ENCODE results near the gene CCDC73. TPM values are rescaled to one million over a fixed set of nuclear protein-coding genes. Genes with fewer than 3 reads are reported as not detected.
"Not testable (repeated sequence)": the region's sequence is repeated elsewhere in the genome, so short reads cannot be mapped to it uniquely, and the experiment has no call there.

Gene CCDC73
- total and polyA plus RNA-seq, 11 donors: 0.01 TPM; not detected in 10

- Histone ChIP-seq H3K4me1 (no peaks in the 10 kb centered on the region), H3K27me3 (no peaks in the 10 kb centered on the region), H3K9me3 (no peaks in the 10 kb centered on the region), H3K36me3 (no peaks in the 10 kb centered on the region), H3K27ac (no peak overlapping the region), H3K4me3 (no peak overlapping the region)
- TF ChIP-seq CTCF (IDR thresholded peaks at IDR 0.05) (no peak), POLR2A (IDR thresholded peaks at IDR 0.05) (no peak)
- no peak for ATAC-seq
- DNase-seq: no peak
- WGBS, 4 donors: 28 to 36% (median 34%) methylated on average over 3 of the region's 3 CpGs
- intact Hi-C loops (cut with DNase I): no loop called here
Measured at GRCh38 chr11:32723332-32723731, 71.1 kb downstream of the CCDC73 start.

GRCh38 chr11:32722255-32722654 is 72.2 kb downstream of the CCDC73 start:
- H3K9me3 ChIP-seq: no peaks in the 10 kb centered on the region

DNA sequence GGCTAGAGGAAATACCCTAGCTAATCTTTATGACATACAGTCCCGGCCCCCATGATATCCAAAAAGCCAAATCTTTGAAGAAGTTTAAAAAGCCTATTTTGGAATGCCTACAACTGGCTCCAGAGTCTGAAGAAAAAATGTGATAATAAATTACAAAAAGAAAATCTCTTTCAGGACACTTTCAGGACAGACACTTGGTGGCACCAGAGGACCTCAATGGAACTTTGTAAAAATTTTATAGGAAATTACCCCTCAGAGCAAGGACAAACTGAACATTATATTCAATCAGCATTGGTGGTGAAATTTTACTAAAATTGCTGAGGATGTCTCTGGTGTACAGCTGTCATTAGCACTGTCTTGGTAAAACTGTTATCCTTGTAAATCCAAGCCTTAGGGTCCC is 81.0 kb downstream of the CCDC73 start:
- Histone ChIP-seq H3K4me3 (no peak overlapping the region), H3K27ac (no peak overlapping the region), H3K9me3 (no peaks in the 10 kb centered on the region), H3K36me3 (no peaks in the 10 kb centered on the region), H3K4me1 (no peaks in the 10 kb centered on the region), H3K27me3 (peaks cover 0 to 5% (median 0%) of the 10 kb centered on the region in 9 donors)
- ATAC-seq (no peak), DNase-seq (no peak)
- no peak for TF ChIP-seq POLR2A (IDR thresholded peaks at IDR 0.05)
- peak in 5 of 12 donors; percentile 23 to 41 (median 27) for TF ChIP-seq CTCF (IDR thresholded peaks at IDR 0.05)
- WGBS, 4 donors: 19 to 23% (median 21%) methylated on average over 1 of the region's 1 CpG
- intact Hi-C loops (cut with DNase I): loop anchor here in 2 of 10 donors (5.0 to 10.0 kb wide), 2 partner anchors 79 to 81 kb away; partner anchors contain the start of gene CCDC73 (in 2 of the 2)

More at GRCh38 chr11:32722255-32722654, 72.2 kb downstream of the CCDC73 start:
- intact Hi-C loops (cut with DNase I): no loop called here
- Histone ChIP-seq H3K27me3 (no peaks in the 10 kb centered on the region), H3K36me3 (no peaks in the 10 kb centered on the region), H3K27ac (no peak overlapping the region), H3K4me1 (no peaks in the 10 kb centered on the region), H3K4me3 (no peak overlapping the region)
- no peak for DNase-seq
- TF ChIP-seq CTCF (IDR thresholded peaks at IDR 0.05) (no peak), POLR2A (IDR thresholded peaks at IDR 0.05) (no peak)
- no peak for ATAC-seq

DNA sequence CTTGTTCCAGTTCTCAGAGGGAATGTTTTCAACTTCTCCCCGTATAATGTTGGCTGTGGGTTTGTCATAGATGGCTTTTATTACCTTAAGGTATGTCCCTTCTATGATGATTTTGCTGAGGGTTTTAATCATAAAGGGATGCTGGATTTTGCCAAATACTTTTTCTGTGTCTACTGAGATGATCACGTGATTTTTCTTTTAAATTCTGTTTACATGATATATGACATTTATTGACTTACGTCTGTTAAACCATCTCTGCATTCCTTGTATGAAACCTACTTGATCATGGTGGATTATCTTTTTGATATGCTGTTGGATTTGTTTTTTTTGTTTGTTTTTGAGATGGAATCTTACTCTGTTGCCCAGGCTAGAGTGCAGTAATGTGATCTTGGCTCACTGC is 85.5 kb downstream of the CCDC73 start:
- DNase-seq; H3K36me3 ChIP-seq; H3K4me3 ChIP-seq; H3K27me3 ChIP-seq; ATAC-seq; H3K27ac ChIP-seq; H3K4me1 ChIP-seq; intact Hi-C loops (cut with DNase I): not testable (repeated sequence)
- H3K9me3 ChIP-seq: peaks cover 0 to 17% (median 3%) of the 10 kb centered on the region in 12 donors
- WGBS, 4 donors: 82 to 86% (median 86%) methylated on average over 3 of the region's 3 CpGs
